Lung microvascular endothelial cell (primary cell): ENCODE results near the gene KCNA4. TPM values are rescaled to one million over a fixed set of nuclear protein-coding genes. Genes with fewer than 3 reads are reported as not detected.
"Not testable (repeated sequence)": the region's sequence is repeated elsewhere in the genome, so short reads cannot be mapped to it uniquely, and the experiment has no call there.

ENCODE experiments used
- DNase-seq, 2 donors: peaks; one replicate each; pipeline versions ENCODE4 v3.0.0 to v3.0.0-alpha.2; 2010; ENCODE audit warnings: low read depth in 2 of 2
- total RNA-seq: library from RNA; depleted of rRNA; stranded (reverse); fragments of >200 nt; gene quantifications from 2 replicates; pipeline ENCODE4 v1.2.1, GENCODE V29; 2014

Gene KCNA4
- not detected in 2 replicates for total RNA-seq

- DNase-seq: no peak
These were observed at the start of gene KCNA4 for GRCh38 chr11:30016588-30017363. Gene KCNA4, minus strand, starts transcription at chr11:30017030. Its CDS starts 4,352 bp downstream, at chr11:30012678.

GRCh38 chr11:30062103-30062502, 45.3 kb upstream of the KCNA4 start:
- DNase-seq: no peak

GRCh38 chr11:30059172-30059815, 42.5 kb upstream of the KCNA4 start:
- no peak for DNase-seq

- no peak for DNase-seq
These were observed 32.4 kb upstream of the KCNA4 start for GRCh38 chr11:30049214-30049613.

GRCh38 chr11:30046578-30046945, 29.7 kb upstream of the KCNA4 start:
- DNase-seq: no peak

GRCh38 chr11:30045921-30046577, 29.2 kb upstream of the KCNA4 start:
- no peak for DNase-seq

GRCh38 chr11:30045144-30045543, 28.3 kb upstream of the KCNA4 start:
- no peak for DNase-seq

GRCh38 chr11:30041171-30041570, 24.3 kb upstream of the KCNA4 start:
- DNase-seq: no peak

GRCh38 chr11:30034746-30035145, 17.9 kb upstream of the KCNA4 start:
- DNase-seq: not testable (repeated sequence)

- not testable (repeated sequence) for DNase-seq
These were observed 17.3 kb upstream of the KCNA4 start for GRCh38 chr11:30034166-30034565.

GRCh38 chr11:30025396-30026139, 8.7 kb upstream of the KCNA4 start:
- no peak for DNase-seq

- DNase-seq: no peak
These were observed 6.2 kb upstream of the KCNA4 start for GRCh38 chr11:30023074-30023473.

- DNase-seq: no peak
These were observed 2.7 kb upstream of the KCNA4 start for GRCh38 chr11:30019481-30019880.

- DNase-seq: no peak
These were observed 1.7 kb upstream of the KCNA4 start for GRCh38 chr11:30018495-30018894.

- no peak for DNase-seq
These were observed 640 bp upstream of the KCNA4 start for GRCh38 chr11:30017445-30017895.

GRCh38 chr11:30015725-30016412, 961 bp downstream of the KCNA4 start:
- DNase-seq: no peak

- DNase-seq: no peak
These were observed 4.5 kb downstream of the KCNA4 start for GRCh38 chr11:30012346-30012745.

GRCh38 chr11:30009060-30009459, 7.8 kb downstream of the KCNA4 start:
- DNase-seq: no peak

GRCh38 chr11:30006876-30007275, 10.0 kb downstream of the KCNA4 start:
- DNase-seq: no peak

GRCh38 chr11:30002157-30002785, 14.6 kb downstream of the KCNA4 start:
- no peak for DNase-seq
